Memory B cell (primary cell): ENCODE data around the gene UBAC1.

Source experiments
- ATAC-seq: fragments of 150-1000 bp; cut with Tn5 transposase; 2 replicates; pipeline ENCODE4 v1.10.0; 2021; ENCODE audit warnings: low read depth, mild to moderate bottlenecking, moderate library complexity
- DNase-seq, 2 donors: peaks; one replicate each; pipeline ENCODE4 v3.0.0; 2022; ENCODE audit warnings: low spot score in 2 of 2
- H3K27ac Mint-ChIP-seq: one replicate; pipeline ENCODE4 v1.8.0; 2022; ENCODE audit warnings: mild to moderate bottlenecking, moderate library complexity, mixed read lengths
- H3K27me3 Mint-ChIP-seq: one replicate; pipeline ENCODE4 v1.8.0; 2022; ENCODE audit warnings: mixed read lengths
- H3K36me3 Mint-ChIP-seq: one replicate; pipeline ENCODE4 v1.8.0; 2022; ENCODE audit warnings: mild to moderate bottlenecking, mixed read lengths
- H3K4me1 Mint-ChIP-seq: one replicate; pipeline ENCODE4 v1.8.0; 2022; ENCODE audit warnings: mixed read lengths
- H3K4me3 Mint-ChIP-seq: one replicate; pipeline ENCODE4 v1.8.0; 2022; ENCODE audit warnings: mild to moderate bottlenecking, moderate library complexity, mixed read lengths
- H3K9me3 Mint-ChIP-seq: one replicate; pipeline ENCODE4 v1.8.0; 2022; ENCODE audit warnings: mixed read lengths

UBAC1 gene

GRCh38 chr9:135937521-135938489 is 23.4 kb downstream of the UBAC1 start:
- DNase-seq (no peak), ATAC-seq (no peak)
- Mint-ChIP-seq H3K27me3 (no peaks in the 10 kb centered on the region), H3K36me3 (peaks cover 38% of the 10 kb centered on the region), H3K27ac (no peak overlapping the region), H3K9me3 (peaks cover 2% of the 10 kb centered on the region), H3K4me3 (no peak overlapping the region), H3K4me1 (peaks cover 6% of the 10 kb centered on the region)

DNA sequence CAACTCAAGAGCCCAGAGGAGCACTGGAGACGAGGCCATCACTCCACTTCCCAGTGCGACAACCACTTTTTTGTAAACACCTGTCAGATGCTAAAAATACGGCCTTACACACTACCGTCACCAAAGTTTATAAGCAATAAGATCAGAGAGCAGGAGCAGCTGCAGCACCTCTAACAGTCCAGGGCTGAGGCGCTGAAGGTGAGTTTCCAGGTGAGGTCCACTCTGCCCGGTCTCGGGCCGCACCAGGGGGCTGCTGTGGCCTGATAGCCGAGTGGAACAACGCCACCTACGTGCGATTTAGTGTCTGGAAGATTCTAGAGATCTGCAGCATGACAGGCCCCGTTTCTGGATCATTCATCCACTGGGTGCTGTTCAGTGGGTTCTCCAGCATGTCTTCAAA is 28.1 kb downstream of the UBAC1 start:
- Mint-ChIP-seq H3K36me3 (peaks cover 34% of the 10 kb centered on the region), H3K4me1 (no peaks in the 10 kb centered on the region), H3K27me3 (no peaks in the 10 kb centered on the region), H3K4me3 (no peak overlapping the region), H3K27ac (no peak overlapping the region), H3K9me3 (no peaks in the 10 kb centered on the region)
- DNase-seq (no peak), ATAC-seq (no peak)

DNA sequence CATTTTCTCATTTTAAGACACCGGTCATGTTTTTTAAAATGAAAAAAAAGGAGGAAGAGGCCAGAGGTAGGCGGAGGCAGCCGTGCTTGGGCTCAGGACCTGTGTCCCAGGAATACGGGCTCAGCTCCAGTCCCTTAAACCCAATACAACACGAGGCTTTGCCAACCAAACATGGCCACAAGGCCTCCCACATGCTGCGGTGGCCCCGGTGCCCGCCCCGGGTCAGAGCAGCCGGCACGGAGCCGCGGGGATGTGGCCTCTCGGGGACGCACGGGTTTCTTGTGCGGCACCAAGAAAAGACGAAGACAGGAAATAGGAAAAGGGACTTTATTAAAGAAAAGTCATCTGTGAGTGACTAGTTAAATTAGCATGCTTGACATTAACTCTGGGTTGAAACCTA is 28.5 kb downstream of the UBAC1 start:
- DNase-seq, result no peak
- Mint-ChIP-seq H3K36me3 (peaks cover 32% of the 10 kb centered on the region), H3K27ac (no peak overlapping the region), H3K9me3 (no peaks in the 10 kb centered on the region), H3K27me3 (no peaks in the 10 kb centered on the region), H3K4me1 (peaks cover 3% of the 10 kb centered on the region), H3K4me3 (no peak overlapping the region)
- ATAC-seq, result no peak

GRCh38 chr9:135931349-135931820 is 29.8 kb downstream of the UBAC1 start:
- DNase-seq (no peak), ATAC-seq (no peak)
- peaks cover 3% of the 10 kb centered on the region for H3K4me1 Mint-ChIP-seq
- no peaks in the 10 kb centered on the region for H3K27me3 Mint-ChIP-seq
- no peak overlapping the region for H3K4me3 Mint-ChIP-seq
- peaks cover 26% of the 10 kb centered on the region for H3K36me3 Mint-ChIP-seq
- H3K9me3 Mint-ChIP-seq, result no peaks in the 10 kb centered on the region
- H3K27ac Mint-ChIP-seq, result no peak overlapping the region

DNA sequence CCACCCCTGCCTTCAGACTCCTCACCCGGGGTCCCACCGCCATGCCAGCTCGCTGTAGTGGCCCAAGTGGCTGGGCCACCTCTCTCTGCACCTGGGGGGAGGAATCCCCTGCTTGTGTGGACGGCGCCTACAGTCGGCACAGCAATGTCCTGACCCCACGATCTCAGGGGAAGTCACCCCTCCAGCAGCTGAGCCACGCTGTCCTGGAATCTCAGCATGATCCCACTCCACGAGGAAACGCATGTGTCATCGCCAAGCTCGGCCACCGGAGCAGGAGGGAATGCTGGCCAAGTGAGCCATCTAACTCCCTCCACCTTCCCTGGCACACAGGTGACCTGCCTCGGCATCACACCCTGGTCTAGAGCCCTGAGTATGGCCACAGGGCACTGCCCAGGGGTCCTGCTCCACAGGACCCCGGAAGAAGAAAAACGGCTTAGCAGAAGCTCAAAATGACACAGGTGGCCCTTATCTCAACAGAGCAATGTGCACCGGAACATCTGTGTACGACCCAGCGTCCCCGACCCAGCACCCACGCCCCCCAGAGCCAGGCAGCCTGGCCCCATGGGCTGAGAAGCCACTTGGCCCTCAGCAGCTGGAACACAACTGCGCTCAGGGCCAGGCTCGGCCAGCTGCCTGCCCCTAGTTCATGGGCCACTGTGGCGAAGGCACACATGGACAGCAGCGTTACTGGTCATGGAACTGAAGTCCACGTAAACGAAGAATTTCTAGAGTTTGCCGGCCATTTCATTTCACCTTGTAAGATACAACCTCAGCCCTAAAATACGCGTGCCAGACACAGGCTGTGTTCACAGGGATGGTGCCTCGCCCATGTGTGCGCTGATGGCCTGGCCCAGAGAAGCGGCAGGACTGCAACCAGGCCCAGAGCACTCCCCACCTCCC is 30.5 kb downstream of the UBAC1 start:
- H3K4me3 Mint-ChIP-seq, result no peak overlapping the region
- H3K4me1 Mint-ChIP-seq, result peaks cover 3% of the 10 kb centered on the region
- H3K9me3 Mint-ChIP-seq, result no peaks in the 10 kb centered on the region
- H3K27ac Mint-ChIP-seq, result no peak overlapping the region
- DNase-seq, result no peak
- H3K27me3 Mint-ChIP-seq, result no peaks in the 10 kb centered on the region
- ATAC-seq, result no peak
- H3K36me3 Mint-ChIP-seq, result peaks cover 22% of the 10 kb centered on the region

GRCh38 chr9:135929656-135930445 is 31.3 kb downstream of the UBAC1 start:
- peaks cover 17% of the 10 kb centered on the region for H3K36me3 Mint-ChIP-seq
- no peak for ATAC-seq
- H3K27ac Mint-ChIP-seq, result no peak overlapping the region
- H3K4me1 Mint-ChIP-seq, result peaks cover 3% of the 10 kb centered on the region
- no peaks in the 10 kb centered on the region for H3K9me3 Mint-ChIP-seq
- H3K4me3 Mint-ChIP-seq, result no peak overlapping the region
- H3K27me3 Mint-ChIP-seq, result no peaks in the 10 kb centered on the region
- DNase-seq, result no peak

GRCh38 chr9:135928731-135929655 is 32.2 kb downstream of the UBAC1 start:
- ATAC-seq (no peak), DNase-seq (no peak)
- H3K27me3 Mint-ChIP-seq, result no peaks in the 10 kb centered on the region
- no peak overlapping the region for H3K4me3 Mint-ChIP-seq
- no peaks in the 10 kb centered on the region for H3K9me3 Mint-ChIP-seq
- peaks cover 3% of the 10 kb centered on the region for H3K4me1 Mint-ChIP-seq
- H3K36me3 Mint-ChIP-seq, result peaks cover 17% of the 10 kb centered on the region
- no peak overlapping the region for H3K27ac Mint-ChIP-seq

DNA sequence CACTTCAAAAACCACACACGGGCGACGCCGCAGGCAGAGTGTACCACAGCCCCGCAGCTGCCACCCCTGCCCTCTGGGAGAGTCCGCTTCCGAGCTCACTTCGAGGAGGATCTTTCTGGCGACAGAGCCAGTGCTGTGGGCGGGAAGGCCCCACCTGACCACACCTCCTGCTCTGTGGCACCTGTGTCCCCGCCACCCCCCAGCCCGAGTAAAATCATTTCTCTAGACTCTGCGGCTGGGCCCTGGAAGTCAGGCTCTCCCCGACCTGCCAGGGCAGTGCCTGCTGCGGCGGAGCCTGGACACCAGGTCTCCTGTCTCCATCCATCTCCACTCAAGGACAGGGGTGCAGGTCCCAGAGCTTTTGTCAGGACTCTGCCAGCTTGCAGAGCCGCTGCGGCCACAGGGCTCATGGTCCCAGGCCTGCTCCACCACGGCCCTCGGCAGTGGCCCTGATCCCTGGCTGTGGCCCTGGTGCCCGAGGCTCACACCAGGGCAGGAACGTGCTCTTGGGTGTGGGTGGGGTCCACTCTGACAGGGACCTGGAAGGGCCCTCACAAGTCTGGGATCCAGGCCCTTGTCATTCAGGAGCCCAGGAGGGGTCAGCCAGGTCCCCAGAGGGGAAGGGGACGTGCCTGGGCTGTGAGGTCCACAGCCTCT is 33.0 kb downstream of the UBAC1 start:
- H3K4me3 Mint-ChIP-seq, result no peak overlapping the region
- H3K4me1 Mint-ChIP-seq, result peaks cover 3% of the 10 kb centered on the region
- no peak overlapping the region for H3K27ac Mint-ChIP-seq
- peaks cover 13% of the 10 kb centered on the region for H3K36me3 Mint-ChIP-seq
- no peak for ATAC-seq
- no peak for DNase-seq
- H3K27me3 Mint-ChIP-seq, result no peaks in the 10 kb centered on the region
- no peaks in the 10 kb centered on the region for H3K9me3 Mint-ChIP-seq

DNA sequence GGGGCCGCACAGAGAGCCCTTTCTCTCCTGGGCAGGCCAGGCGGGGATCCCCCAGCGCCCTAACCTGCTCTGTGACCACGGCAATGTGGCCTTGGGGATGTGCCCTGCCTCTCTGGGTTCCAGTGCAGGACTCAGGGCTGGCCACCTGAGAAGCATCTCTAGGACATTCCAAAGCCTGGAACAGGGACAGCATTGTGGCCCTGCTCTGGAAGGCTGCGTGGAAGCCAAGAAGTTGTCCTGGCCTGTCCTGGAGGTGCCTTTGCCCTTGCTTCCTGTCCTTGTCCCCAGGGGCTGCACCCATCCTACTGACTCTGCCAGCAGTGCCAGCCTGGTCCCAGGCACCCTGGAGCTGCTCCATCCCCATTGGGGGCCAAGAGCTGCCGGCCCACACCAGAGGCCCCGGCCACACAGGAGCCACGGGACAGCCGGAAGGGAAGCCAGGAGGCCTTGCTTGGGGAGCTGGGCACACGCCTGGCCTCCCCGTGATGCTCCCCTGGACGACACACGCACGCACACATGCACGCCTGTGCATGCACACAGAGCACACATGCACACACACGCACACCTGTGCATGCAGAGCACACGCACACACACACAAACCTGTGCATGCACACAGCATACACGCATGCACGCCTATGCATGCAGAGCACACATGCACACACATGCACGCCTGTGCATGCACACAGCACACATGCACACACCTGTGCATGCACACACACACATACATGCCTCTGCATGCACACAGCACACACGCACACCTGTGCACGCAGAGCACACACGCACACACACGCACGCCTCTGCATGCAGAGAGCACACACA is 33.8 kb downstream of the UBAC1 start:
- Mint-ChIP-seq H3K4me1 (peaks cover 3% of the 10 kb centered on the region), H3K4me3 (no peak overlapping the region), H3K36me3 (peaks cover 11% of the 10 kb centered on the region), H3K27me3 (no peaks in the 10 kb centered on the region), H3K27ac (no peak overlapping the region), H3K9me3 (no peaks in the 10 kb centered on the region)
- DNase-seq, result no peak
- no peak for ATAC-seq

DNA sequence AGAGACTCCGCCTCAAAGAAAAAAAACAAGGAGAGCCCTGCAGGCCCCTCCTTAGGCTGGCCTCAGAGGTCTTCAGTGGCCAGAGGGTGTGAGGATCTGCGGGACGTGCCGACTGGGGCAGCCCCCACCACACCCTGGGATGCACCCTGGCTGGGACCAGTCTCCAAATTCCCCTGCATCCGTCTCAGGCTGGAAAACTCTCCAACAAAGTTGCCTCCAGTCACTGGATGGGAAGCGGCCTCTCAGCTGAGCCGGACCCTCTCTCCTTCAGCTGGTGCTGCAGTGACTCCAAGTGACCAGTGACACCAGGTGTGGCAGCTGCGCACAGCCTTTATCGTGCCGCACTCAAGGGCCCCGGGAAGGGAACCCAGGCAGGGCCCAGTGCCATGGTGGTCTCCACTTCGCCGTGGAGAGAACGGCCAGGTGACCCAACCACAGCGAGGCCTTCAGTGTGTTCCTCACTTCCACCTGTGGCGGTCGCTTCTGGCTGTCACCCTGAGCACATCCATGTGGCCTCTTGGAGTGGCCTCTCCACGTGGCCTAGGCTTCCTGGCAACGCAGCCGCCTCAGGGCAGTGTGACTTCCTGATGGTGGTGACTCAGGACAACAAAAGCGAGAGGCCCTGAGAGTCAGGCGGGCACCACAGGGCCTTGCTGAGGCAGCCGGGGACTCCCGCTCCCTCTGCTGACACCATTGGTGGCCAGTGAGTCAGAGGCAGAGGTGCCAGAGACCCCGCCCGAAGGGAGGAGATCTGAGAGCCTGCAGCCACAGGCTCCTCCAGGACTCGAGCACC is 34.6 kb downstream of the UBAC1 start:
- no peak for ATAC-seq
- Mint-ChIP-seq H3K4me3 (no peak overlapping the region), H3K27ac (no peak overlapping the region), H3K36me3 (peaks cover 9% of the 10 kb centered on the region), H3K27me3 (no peaks in the 10 kb centered on the region), H3K9me3 (no peaks in the 10 kb centered on the region), H3K4me1 (peaks cover 3% of the 10 kb centered on the region)
- no peak for DNase-seq

- Mint-ChIP-seq H3K4me3 (no peak overlapping the region), H3K36me3 (peaks cover 3% of the 10 kb centered on the region), H3K4me1 (peaks cover 3% of the 10 kb centered on the region), H3K9me3 (no peaks in the 10 kb centered on the region), H3K27me3 (no peaks in the 10 kb centered on the region), H3K27ac (no peak overlapping the region)
- DNase-seq (no peak), ATAC-seq (no peak)
Measured at GRCh38 chr9:135925496-135926133, 35.6 kb downstream of the UBAC1 start.
